ENCODE data around the gene CREB3L2. TPM values are rescaled to one million over a fixed set of nuclear protein-coding genes. Genes with fewer than 3 reads are reported as not detected.

CREB3L2 gene
- total and polyA plus RNA-seq, 9 donors: 21.2 to 110 (median 80.8) TPM

DNA sequence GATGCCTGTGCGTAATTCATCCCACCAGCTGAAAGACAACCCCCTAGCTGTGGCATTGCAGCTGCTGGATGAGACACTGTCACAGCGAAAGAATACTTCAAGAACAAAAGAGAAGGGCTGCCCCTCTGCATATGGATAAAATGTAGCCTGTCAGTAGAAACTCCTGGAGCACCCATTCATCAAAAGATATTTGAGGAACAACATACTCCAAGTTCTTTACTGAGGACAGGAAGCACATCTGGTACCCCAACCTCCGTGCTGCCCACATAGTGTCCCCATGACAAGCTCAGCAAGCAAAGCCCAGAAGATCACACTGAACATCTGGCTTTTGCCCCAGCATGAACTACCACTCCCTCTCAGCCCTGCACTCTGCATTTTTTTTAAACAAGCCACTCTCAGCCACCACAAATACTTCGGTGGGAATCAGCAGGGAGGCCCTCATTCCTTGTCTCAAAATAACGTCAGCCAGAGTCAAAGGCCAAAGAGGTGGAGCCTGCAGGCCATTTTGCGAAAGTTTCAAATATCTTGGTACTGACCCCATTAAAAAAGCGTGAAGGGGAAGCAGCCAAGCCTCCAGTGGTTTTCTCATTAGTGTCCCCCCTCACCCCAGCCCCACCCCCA lies 1.7 kb downstream of the CREB3L2 start:
- WGBS, 3 donors: 1 to 4% (median 4%) methylated on average over 7 of the region's 7 CpGs
- peaks cover 10% of the 10 kb centered on the region for H3K4me1 ChIP-seq (ENCODE audit: insufficient read depth)
- TF ChIP-seq POLR2A (IDR thresholded peaks at IDR 0.05) (no peak), EP300 (IDR thresholded peaks at IDR 0.05) (no peak)
- TF ChIP-seq, protein P1, sequence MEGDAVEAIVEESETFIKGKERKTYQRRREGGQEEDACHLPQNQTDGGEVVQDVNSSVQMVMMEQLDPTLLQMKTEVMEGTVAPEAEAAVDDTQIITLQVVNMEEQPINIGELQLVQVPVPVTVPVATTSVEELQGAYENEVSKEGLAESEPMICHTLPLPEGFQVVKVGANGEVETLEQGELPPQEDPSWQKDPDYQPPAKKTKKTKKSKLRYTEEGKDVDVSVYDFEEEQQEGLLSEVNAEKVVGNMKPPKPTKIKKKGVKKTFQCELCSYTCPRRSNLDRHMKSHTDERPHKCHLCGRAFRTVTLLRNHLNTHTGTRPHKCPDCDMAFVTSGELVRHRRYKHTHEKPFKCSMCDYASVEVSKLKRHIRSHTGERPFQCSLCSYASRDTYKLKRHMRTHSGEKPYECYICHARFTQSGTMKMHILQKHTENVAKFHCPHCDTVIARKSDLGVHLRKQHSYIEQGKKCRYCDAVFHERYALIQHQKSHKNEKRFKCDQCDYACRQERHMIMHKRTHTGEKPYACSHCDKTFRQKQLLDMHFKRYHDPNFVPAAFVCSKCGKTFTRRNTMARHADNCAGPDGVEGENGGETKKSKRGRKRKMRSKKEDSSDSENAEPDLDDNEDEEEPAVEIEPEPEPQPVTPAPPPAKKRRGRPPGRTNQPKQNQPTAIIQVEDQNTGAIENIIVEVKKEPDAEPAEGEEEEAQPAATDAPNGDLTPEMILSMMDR (IDR thresholded peaks at IDR 0.05): no peak

DNA sequence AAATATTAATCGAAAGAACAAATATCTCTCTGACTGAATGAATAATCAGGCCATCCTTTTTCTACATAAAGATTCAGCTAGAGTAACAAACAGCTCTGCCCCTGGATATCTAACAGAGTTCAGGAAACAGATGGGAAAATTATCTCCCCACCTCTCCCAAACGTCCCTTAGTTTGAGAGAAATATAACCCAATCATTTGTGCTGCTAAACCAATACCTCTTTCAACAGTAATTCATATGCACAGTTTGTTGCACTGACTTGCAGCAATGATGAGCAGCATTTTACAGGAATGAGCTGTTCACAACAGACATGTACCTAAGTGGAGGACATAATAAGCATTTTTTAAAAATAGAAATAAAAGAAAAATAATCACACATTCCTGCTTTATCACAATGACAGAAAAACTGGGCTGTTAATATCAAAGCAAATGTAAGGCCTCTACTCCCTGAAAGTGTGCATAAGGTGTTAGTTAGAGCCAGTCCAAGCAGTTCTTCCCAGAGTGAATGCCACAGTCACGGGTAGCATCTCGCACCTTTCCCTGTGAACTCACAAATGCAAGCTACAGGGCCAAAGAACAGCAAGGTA lies 2.3 kb downstream of the CREB3L2 start:
- intact Hi-C loops (cut with DNase I): loop anchor here in 3 of 4 donors (10.0 kb wide), 3 partner anchors 55 to 735 kb away; no protein-coding TSS in a partner anchor
- no peaks in the 10 kb centered on the region for H3K27me3 ChIP-seq
- no peaks in the 10 kb centered on the region for H3K36me3 ChIP-seq
- peak overlapping the region; percentile 80 for H3K4me3 ChIP-seq
- no peak for TF ChIP-seq POLR2A (IDR thresholded peaks at IDR 0.05)
- TF ChIP-seq, protein P1 (IDR thresholded peaks at IDR 0.05): no peak
- TF ChIP-seq EP300 (IDR thresholded peaks at IDR 0.05): no peak
- no peaks in the 10 kb centered on the region for H3K9me3 ChIP-seq
- 3 to 9% (median 5%) methylated on average over 4 of the region's 4 CpGs for WGBS, 3 donors
- H3K27ac ChIP-seq: peak overlapping the region; percentile 31 to 45
- DNase-seq: no peak
- peaks cover 10% of the 10 kb centered on the region for H3K4me1 ChIP-seq (ENCODE audit: insufficient read depth)

More for the DNA sequence above, 1.7 kb downstream of the CREB3L2 start:
- Histone ChIP-seq H3K36me3 (no peaks in the 10 kb centered on the region), H3K4me3 (peak overlapping the region; percentile 80), H3K9me3 (no peaks in the 10 kb centered on the region), H3K27ac (peak overlapping the region; percentile 31 to 45), H3K27me3 (no peaks in the 10 kb centered on the region)
- DNase-seq: peak; percentile 54 to 67 (median 63)
- intact Hi-C loops (cut with DNase I): loop anchor here in 2 of 4 donors (10.0 kb wide), 2 partner anchors 55 to 735 kb away; no protein-coding TSS in a partner anchor

DNA sequence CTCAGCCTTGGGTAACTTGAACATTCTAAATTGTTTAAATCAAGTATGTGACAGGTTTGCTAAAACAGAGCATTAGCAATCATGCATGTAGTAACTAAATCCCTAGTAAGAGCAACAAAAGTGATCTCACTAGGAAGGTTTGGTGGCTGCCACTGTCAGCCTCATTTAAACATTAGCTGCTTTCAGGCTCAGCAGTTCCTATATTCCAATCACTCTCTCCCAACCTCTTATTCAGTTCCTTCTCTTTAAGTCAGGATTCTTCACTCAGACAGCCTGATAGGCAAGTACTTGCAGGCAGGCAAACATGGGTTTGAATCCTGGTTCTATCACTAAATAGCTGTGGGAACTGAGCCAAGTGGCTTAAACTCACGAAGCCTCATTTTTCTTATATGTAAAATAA lies 3.6 kb downstream of the CREB3L2 start:
- no peak overlapping the region for H3K4me3 ChIP-seq
- no peaks in the 10 kb centered on the region for H3K9me3 ChIP-seq
- H3K27ac ChIP-seq: no peak overlapping the region
- no peaks in the 10 kb centered on the region for H3K27me3 ChIP-seq
- intact Hi-C loops (cut with DNase I): loop anchor here in 1 of 4 donors (10.0 kb wide), 1 partner anchor 63 kb away; no protein-coding TSS in a partner anchor
- H3K36me3 ChIP-seq: no peaks in the 10 kb centered on the region
- peaks cover 16% of the 10 kb centered on the region for H3K4me1 ChIP-seq (ENCODE audit: insufficient read depth)
- no peak for DNase-seq
- TF ChIP-seq, protein P1 (IDR thresholded peaks at IDR 0.05): no peak
- TF ChIP-seq EP300 (IDR thresholded peaks at IDR 0.05): no peak
- no peak for TF ChIP-seq POLR2A (IDR thresholded peaks at IDR 0.05)
- WGBS, 3 donors: 0 to 23% (median 0%) methylated on average over 1 of the region's 1 CpG

DNA sequence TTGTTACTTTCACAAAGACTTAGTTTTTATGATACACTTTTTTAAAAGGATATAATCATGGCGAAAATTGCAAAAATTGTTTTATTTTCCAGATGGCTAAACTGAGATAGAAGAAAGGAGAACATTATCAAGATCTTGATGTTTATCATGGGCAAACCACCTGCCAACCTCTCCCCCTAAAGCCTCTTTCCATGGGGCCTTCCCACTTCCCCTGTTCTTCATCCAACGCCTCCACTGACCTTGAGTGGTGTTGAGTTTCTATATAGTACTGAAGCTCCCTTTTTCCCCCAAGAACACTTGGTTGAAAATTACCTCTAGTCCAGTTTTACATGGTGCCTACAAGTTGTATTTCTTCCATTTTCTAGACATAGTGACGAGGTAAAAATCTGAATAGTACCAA lies 5.0 kb downstream of the CREB3L2 start:
- intact Hi-C loops (cut with DNase I): loop anchor here in 1 of 4 donors (10.0 kb wide), 1 partner anchor 62 kb away; no protein-coding TSS in a partner anchor
- peak overlapping the region in 1 of 2 donors; percentile 28 for H3K27ac ChIP-seq
- peaks cover 26% of the 10 kb centered on the region for H3K4me1 ChIP-seq (ENCODE audit: insufficient read depth)
- no peak overlapping the region for H3K4me3 ChIP-seq
- no peaks in the 10 kb centered on the region for H3K27me3 ChIP-seq
- 50 to 62% (median 53%) methylated on average over 3 of the region's 3 CpGs for WGBS, 3 donors
- H3K36me3 ChIP-seq: no peaks in the 10 kb centered on the region
- TF ChIP-seq POLR2A (IDR thresholded peaks at IDR 0.05) (no peak), EP300 (IDR thresholded peaks at IDR 0.05) (no peak)
- TF ChIP-seq, protein P1 (IDR thresholded peaks at IDR 0.05): no peak
- H3K9me3 ChIP-seq: no peaks in the 10 kb centered on the region
- no peak for DNase-seq

Measured in ovary (tissue), 9 donors.